ENCODE measurements around the gene MIEN1.

Gene MIEN1

DNA sequence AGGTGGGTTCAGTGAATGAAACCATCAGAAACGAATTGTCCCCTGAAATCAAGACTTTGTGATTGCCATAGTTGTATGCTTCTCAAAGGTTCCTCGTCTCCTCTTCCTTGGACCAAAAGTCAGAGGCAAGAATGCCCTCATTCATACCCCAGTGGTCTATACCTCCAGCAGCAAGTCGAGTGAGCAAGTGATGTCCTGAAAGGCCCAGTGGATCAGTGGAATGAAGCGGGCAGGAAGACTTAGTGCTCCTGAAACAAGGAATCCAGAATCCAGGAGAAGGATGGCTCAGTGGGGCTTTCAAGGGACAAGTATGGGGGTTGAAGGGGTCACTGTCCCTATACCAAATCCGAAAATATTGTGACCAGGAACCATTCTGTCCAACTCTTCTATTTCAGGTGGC lies 35.7 kb downstream of the MIEN1 start:
- no peak for DNase-seq

DNA sequence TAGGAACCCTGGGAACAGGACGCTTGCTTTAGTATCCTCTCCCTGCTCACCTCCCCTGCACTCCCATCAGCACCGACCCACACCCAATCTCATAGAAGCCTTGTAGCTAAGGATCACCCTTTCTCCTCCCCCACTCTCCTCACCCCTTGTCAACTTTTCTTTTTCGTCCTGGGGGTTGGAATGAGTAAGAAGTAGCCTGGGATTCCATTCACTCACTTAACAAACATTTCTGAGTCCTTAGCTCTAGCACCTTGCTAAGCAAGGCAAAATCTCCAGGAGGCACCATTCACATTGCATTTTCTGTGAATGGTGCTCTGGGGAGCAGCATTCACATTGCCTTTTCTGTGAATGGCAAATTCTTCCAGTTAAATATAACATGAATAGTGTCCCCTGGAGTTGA lies 41.4 kb downstream of the MIEN1 start:
- no peak for DNase-seq

DNA sequence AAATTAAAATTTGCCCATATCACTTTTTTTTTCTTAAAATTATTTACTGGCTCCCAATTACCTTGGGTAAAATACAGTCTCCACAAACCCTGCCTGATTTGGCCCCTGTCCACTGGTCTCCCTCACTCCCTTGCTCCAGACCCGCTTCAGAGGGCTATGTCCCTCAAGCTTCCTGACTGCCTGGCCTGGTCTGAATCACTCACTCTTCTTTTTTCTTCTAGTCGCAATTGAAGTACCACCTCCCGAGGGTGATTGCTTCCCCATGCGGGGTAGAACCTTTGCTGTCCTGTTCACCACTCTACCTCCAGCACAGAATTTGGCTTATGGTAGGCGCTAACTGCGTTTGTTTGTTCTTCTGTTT lies 41.9 kb downstream of the MIEN1 start:
- DNase-seq: no peak

DNA sequence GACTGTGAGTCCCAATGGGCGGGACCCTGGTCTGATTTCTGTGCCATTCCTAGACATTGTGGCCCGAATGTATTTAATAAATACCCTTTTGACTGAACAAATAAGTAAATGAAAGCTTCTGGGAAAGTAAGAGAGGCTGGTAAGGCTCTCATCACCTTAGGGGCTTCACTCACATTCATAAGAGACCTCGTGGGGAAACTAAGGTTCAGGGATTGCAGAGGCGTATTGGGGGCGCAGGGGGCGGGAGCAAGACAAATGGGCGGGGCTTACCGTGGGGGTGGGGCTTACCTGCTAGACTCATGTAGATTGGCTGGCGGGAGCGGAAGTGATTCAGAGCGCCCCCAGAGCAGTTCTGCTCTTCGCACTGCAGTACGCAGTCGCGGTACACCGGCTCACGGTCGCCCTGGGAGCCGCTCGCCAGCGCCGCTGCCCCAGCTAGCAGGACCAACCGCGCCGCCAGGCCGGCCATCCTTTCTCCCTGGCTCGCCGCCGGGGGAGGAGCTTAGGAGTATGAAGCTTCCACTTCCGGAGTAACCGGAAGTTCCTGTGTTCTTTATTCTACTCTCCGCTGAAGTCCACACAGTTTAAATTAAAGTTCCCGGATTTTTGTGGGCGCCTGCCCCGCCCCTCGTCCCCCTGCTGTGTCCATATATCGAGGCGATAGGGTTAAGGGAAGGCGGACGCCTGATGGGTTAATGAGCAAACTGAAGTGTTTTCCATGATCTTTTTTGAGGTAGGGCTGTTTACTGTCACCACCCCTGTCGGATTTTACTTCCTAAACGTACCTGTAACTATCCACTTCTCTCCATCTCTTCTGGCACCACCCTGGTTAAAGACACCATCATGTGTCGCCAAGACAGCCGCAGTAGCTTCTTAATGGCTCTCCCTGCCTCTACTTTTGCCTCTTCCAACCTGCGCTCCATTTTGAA lies 42.5 kb downstream of the MIEN1 start, which contains the start of gene PGAP3:
TSS of gene PGAP3 (minus strand) at position 512 of the 929 bp plus-strand sequence. CDS start at position 469, 43 bp downstream.
- peak; percentile 89 for DNase-seq

DNA sequence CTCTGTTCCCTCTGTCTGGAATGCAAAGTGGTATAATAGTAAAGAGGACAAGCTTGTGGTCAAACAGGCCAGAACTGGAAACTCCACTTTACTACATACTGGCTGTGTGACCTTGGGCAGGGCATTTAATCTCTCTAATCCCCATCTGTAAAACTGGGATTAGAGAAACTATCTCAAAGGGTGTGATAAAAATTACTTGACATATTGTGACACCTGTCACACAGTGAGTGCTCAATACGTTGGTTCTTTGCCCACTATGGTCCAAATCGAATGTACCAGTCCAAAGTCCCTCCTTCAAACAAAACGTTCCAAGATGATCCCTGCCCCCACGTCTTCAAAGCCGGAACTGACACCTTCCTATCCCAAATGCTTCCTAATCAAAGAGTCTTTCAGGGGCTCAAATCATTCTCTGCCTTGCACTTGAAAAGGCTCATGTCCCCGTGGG lies 43.2 kb downstream of the MIEN1 start:
- DNase-seq: no peak

DNA sequence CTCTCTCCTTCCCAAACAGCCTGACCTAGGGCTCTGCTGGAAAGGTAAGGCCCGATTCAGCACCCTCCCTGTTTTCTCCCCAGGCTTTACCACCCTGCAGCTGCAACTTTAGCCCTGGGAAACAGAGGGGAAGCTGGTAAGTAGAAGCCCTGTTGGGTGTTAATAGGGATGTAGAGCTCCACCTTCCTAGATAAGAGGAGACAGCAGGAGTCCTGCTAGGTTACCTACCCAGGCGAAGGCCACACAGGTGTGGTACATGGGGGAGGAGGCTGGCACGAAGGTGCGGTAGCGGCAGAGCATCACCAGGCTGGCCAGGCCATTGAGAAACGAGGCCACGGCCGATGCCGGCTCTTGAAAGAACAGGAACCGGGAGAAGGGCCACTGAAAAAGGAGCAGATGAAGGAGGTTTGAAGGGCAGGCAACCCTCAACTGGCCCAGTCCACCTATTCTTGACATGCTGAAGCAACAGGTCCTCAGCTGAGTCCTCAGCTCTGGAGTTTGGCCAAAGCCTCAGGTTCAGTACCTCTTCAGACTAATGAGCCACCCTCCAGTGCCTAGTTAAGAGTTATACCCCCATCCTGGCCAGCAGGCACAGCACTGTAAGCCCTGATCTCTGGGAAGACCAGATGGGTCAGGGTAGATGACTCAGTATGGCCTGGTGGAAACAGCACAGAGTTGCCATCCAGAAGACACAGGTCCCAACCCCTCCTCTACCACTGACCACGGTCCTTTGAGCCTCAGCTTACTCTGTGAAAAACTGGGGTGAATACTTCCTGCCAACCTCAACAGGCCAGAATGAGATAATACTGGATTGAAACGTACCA lies 45.8 kb downstream of the MIEN1 start:
- no peak for DNase-seq

DNA sequence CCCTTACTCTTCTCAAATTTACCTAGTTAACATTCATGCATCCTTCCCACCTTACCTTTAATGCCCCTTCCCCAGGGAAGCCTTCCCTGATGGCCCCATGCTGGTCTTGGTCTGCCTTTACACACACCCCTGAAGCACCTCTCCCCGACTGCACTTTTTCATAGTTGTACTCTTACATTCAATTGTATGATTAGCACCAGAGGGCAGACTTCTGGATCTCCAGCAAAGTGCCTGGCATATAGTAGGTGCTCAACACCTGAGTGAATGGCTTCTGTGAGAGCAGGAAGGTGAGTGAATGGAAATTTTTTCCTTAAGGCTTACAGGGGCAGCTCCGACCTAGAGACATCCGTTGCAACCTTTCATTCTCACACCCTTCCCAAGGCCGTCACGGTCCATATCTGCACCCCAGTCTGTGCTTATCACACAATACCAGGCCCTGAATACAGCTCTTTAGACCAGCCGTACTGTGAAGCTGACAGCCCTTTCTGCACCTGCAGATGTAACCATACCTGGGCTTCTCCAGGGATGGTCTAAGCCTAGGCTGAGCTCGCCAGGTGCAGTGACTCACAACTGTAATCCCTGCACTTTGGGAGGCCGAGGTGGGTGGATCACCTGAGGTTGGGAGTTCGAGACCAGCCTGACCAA lies 46.9 kb downstream of the MIEN1 start:
- DNase-seq: no peak

DNA sequence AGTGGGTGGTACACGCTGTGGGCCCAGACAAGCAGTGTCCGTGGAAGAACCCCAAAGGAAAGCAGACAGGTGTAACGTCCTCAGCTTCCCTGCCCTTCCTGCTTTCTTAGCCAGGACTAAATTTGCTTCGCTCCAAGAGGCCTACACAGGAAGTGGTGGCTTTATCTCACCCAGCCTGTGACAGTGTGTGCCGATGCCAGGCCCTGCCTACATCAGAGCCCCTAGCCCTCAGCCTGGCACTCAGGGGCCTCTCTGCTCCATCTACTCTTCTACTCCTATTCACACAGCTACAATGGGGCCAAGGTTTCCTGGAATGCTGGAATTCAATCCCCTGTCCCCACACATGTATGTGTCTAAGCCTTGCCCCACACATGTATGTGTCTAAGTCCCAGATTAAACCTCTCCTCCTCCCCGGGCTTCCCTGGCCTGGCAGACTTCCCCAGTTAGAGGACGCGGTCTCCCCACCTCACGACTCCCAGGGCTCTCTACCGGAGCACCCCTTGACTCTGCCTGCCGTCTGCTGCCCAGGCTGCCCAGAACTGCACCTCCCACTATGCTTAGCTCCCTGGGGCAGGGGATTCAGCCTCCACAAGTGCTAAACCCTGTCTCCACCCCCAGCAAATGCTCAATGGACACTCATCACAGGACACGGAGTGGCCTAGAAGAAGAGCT lies 50.7 kb downstream of the MIEN1 start:
- peak; percentile 65 for DNase-seq

Measured in CD4-positive, alpha-beta T cell treated with Interleukin-17A for 1 hour (primary cell).